Stimulated activated naive CD8-positive, alpha-beta T cell treated with anti-CD3 and anti-CD28 coated beads, Interleukin-15, amount 100 ng/mL, for 72 hours (primary cell): ENCODE data around the gene MTSS2.
"Not testable (repeated sequence)": the region's sequence is repeated elsewhere in the genome, so short reads cannot be mapped to it uniquely, and the experiment has no call there.

Experiments used
- ATAC-seq: fragments of 150-1000 bp; cut with Tn5 transposase; 2 replicates; pipeline ENCODE4 v1.10.0; 2021; ENCODE audit warnings: mild to moderate bottlenecking, moderate library complexity
- DNase-seq, 2 donors: peaks; one replicate each; pipeline ENCODE4 v3.0.0; 2021 to 2022
- H3K27ac Mint-ChIP-seq, 2 donors: one replicate each; pipeline ENCODE4 v1.8.0; 2022; ENCODE audit warnings: mild to moderate bottlenecking in 2 of 2, mixed read lengths in 2 of 2, moderate library complexity in 2 of 2
- H3K27me3 Mint-ChIP-seq: one replicate; pipeline ENCODE4 v1.8.0; 2022; ENCODE audit warnings: mixed read lengths
- H3K4me1 Mint-ChIP-seq: one replicate; pipeline ENCODE4 v1.8.0; 2022; ENCODE audit warnings: mild to moderate bottlenecking, mixed read lengths
- H3K4me3 Mint-ChIP-seq, 2 donors: one replicate each; pipeline ENCODE4 v1.8.0; 2022; ENCODE audit warnings: mild to moderate bottlenecking in 2 of 2, mixed read lengths in 2 of 2, moderate library complexity in 1 of 2
- H3K9me3 Mint-ChIP-seq, 2 donors: one replicate each; pipeline ENCODE4 v1.8.0; 2022; ENCODE audit warnings: mixed read lengths in 2 of 2

The MTSS2 gene

GRCh38 chr16:70647441-70648359 is 38.2 kb downstream of the MTSS2 start:
- H3K4me1 Mint-ChIP-seq = no peaks in the 10 kb centered on the region
- no peaks in the 10 kb centered on the region for H3K27me3 Mint-ChIP-seq
- H3K4me3 Mint-ChIP-seq = no peak overlapping the region
- peak overlapping the region in 1 of 2 donors; percentile 37 for H3K27ac Mint-ChIP-seq
- H3K9me3 Mint-ChIP-seq = no peaks in the 10 kb centered on the region
- DNase-seq = no peak
- no peak for ATAC-seq

GRCh38 chr16:70646260-70647241 is 39.3 kb downstream of the MTSS2 start, which contains the start of gene IL34:
IL34 (plus strand) TSS chr16:70646559; CDS start chr16:70646948, 389 bp downstream.
- DNase-seq (no peak), ATAC-seq (peak; percentile 14)
- Mint-ChIP-seq H3K9me3 (no peaks in the 10 kb centered on the region), H3K27me3 (no peaks in the 10 kb centered on the region), H3K4me3 (no peak within 1 kb of the TSS), H3K4me1 (no peaks in the 10 kb centered on the region), H3K27ac (no peak within 1 kb of the TSS)

- no peaks in the 10 kb centered on the region for H3K4me1 Mint-ChIP-seq
- no peak overlapping the region for H3K4me3 Mint-ChIP-seq
- H3K27ac Mint-ChIP-seq = no peak overlapping the region
- ATAC-seq = peak; percentile 58
- H3K27me3 Mint-ChIP-seq = no peaks in the 10 kb centered on the region
- no peaks in the 10 kb centered on the region for H3K9me3 Mint-ChIP-seq
- no peak for DNase-seq
These were observed 40.9 kb downstream of the MTSS2 start for GRCh38 chr16:70644763-70645597.

DNA sequence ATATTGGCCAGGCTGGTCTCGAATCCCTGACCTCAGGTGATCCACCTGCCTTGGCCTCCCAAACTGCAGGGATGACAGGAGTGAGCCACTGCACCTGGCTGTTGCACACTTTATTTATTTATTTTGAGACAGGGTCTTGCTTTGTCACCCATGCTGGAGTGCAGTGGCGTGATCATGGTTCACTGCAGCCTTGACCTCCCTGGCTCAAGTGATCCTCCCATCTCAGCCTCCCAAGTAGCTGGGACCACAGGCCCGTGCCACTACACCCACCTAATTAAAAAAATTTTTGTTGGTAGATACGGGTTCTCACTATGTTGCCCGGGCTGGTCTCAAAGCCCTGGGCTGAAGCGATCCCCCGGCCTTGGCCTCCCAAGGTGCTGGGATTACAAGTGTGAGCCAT is 42.6 kb downstream of the MTSS2 start:
- not testable (repeated sequence) for H3K27ac Mint-ChIP-seq, DNase-seq, H3K27me3 Mint-ChIP-seq, H3K9me3 Mint-ChIP-seq, ATAC-seq, H3K4me3 Mint-ChIP-seq, H3K4me1 Mint-ChIP-seq

GRCh38 chr16:70642633-70643032 is 43.2 kb downstream of the MTSS2 start:
- ATAC-seq = no peak
- no peaks in the 10 kb centered on the region for H3K9me3 Mint-ChIP-seq
- no peaks in the 10 kb centered on the region for H3K27me3 Mint-ChIP-seq
- no peaks in the 10 kb centered on the region for H3K4me1 Mint-ChIP-seq
- H3K27ac Mint-ChIP-seq = no peak overlapping the region
- no peak overlapping the region for H3K4me3 Mint-ChIP-seq
- DNase-seq = no peak

DNA sequence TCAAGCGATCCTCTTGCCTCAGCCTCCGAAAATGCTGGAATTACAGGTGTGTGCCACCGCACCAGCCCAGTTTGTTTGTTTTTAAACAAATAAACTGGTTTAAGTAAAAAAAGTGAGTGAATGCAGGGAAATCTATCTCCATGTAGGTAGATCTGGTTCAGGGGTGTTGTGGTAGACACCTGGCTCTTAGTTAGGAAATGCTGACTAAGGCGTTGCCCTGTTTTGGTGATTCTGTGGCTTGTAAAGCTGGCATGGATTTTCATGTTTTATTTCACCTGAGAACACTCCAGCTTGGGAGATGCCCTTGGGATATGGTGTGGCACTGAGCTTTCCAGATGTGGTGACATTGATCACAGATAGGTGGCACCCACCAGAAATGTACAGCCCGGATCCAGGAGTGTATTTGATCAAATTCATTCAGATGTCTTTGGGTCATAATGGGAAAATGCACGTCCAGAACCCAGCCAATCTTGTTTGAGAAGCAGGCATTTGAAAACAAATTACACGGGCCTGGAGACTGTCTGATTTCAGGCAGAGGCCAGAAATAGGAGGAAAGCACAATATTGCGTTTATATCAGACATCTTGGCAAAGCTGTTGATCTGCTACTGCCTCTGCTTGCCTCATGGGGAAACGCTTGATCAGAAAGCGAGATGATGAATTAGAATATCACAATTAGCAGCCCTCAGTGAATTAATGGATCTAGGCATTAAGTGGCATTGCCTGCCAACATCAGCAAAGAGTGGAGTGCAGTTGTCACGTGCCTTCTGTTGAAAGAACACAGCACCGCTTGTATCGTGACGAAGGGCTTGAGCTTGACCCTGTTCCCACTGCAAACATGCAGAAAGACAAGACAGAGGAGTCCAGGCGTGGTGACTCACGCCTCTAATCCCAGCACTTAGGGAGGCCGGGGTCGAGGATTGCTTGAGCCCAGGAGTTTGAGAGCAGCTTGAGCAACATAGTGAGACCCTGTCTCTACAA is 46.8 kb downstream of the MTSS2 start:
- Mint-ChIP-seq H3K27me3 (no peaks in the 10 kb centered on the region), H3K4me1 (no peaks in the 10 kb centered on the region), H3K27ac (no peak overlapping the region), H3K9me3 (no peaks in the 10 kb centered on the region), H3K4me3 (no peak overlapping the region)
- DNase-seq (no peak), ATAC-seq (no peak)
